ENCODE data around the gene ABCB8. TPM values are rescaled to one million over a fixed set of nuclear protein-coding genes. Genes with fewer than 3 reads are reported as not detected.

ABCB8 gene
- total and polyA plus RNA-seq, 9 of the 15 experiments (the other 6 are each of a cell fraction or from before 2014, with no cell fraction given) = 7.6 to 106 (median 36.3) TPM

GRCh38 chr7:151028131-151028947 lies at the start of gene ABCB8 (continued):
- TF ChIP-seq ZNF639 (CRISPR knock-in tag; conservative IDR thresholded peaks at IDR 0.05 in 1 of 2, IDR thresholded peaks at IDR 0.05 in 1 of 2) = peak in 1 of 2 experiments; percentile 92; a peak in 2 of 4 replicates
- peak; percentile 87; the same call in 1 of the 2 replicates for TF ChIP-seq KLF13 (tag; IDR thresholded peaks at IDR 0.05; ENCODE audit: borderline replicate concordance, low read depth)
- no peak for TF ChIP-seq NFE2L1 (tag; IDR thresholded peaks at IDR 0.05; ENCODE audit: borderline replicate concordance, low read depth)
- TF ChIP-seq IRF9 (tag; IDR thresholded peaks at IDR 0.05) = no peak
- no peak for TF ChIP-seq HMG20B (CRISPR knock-in tag; IDR thresholded peaks at IDR 0.05)
- peak; percentile 76; the same call in 1 of the 2 replicates for TF ChIP-seq TARDBP (IDR thresholded peaks at IDR 0.05)
- TF ChIP-seq XRCC4 (IDR thresholded peaks at IDR 0.05; ENCODE audit: extremely low read depth, insufficient read depth, insufficient read length) = no peak
- no peak for TF ChIP-seq NR1H2 (CRISPR knock-in tag; IDR thresholded peaks at IDR 0.05)
- TF ChIP-seq NRF1 (conservative IDR thresholded peaks at IDR 0.05 in 1 of 2, IDR thresholded peaks at IDR 0.05 in 1 of 2) = peak; percentile 91 to 92
- peak; percentile 98 for TF ChIP-seq RBM25 (IDR thresholded peaks at IDR 0.05; ENCODE audit: low read depth, low read length, severe bottlenecking)
- TF ChIP-seq SOX6 (IDR thresholded peaks at IDR 0.05) = peak; percentile 63; the same call in 1 of the 2 replicates
- TF ChIP-seq ZBTB26 (CRISPR knock-in tag; IDR thresholded peaks at IDR 0.05) = no peak
- peak; percentile 97 for TF ChIP-seq KLF1 (tag; IDR thresholded peaks at IDR 0.05)
- peak; percentile 76; the same call in 1 of the 2 replicates for TF ChIP-seq TOE1 (IDR thresholded peaks at IDR 0.05; ENCODE audit: borderline replicate concordance)
- 0 out of 2 replicates have a peak, but pooled peaks have one; percentile 31 for TF ChIP-seq TOE1 (CRISPR knock-in tag; IDR thresholded peaks at IDR 0.05; ENCODE audit: borderline replicate concordance, low read depth)
- TF ChIP-seq ZNF23 (CRISPR knock-in tag; IDR thresholded peaks at IDR 0.05) = no peak
- peak; percentile 76 for TF ChIP-seq BHLHE40 (IDR thresholded peaks at IDR 0.05; ENCODE audit: low read length)
- peak; percentile 48; the same call in 1 of the 2 replicates for TF ChIP-seq ZNF511 (CRISPR knock-in tag; IDR thresholded peaks at IDR 0.05)
- TF ChIP-seq ATF7 (IDR thresholded peaks at IDR 0.05) = peak; percentile 90
- no peak for TF ChIP-seq STAG1 (CRISPR knock-in tag; IDR thresholded peaks at IDR 0.05; ENCODE audit: borderline replicate concordance)
- TF ChIP-seq DEAF1 (CRISPR knock-in tag; IDR thresholded peaks at IDR 0.05) = peak; percentile 78; the same call in 1 of the 2 replicates
- TF ChIP-seq CTBP1 (IDR thresholded peaks at IDR 0.05; ENCODE audit: borderline replicate concordance) = peak; percentile 72; the same call in 1 of the 2 replicates

Measured in K562 (cell line).